ENCODE measurements around the gene PCDHGC5.

Gene PCDHGC5

GRCh38 chr5:141491323-141492167 lies 2.7 kb downstream of the PCDHGC5 start:
- no peak for DNase-seq

DNA sequence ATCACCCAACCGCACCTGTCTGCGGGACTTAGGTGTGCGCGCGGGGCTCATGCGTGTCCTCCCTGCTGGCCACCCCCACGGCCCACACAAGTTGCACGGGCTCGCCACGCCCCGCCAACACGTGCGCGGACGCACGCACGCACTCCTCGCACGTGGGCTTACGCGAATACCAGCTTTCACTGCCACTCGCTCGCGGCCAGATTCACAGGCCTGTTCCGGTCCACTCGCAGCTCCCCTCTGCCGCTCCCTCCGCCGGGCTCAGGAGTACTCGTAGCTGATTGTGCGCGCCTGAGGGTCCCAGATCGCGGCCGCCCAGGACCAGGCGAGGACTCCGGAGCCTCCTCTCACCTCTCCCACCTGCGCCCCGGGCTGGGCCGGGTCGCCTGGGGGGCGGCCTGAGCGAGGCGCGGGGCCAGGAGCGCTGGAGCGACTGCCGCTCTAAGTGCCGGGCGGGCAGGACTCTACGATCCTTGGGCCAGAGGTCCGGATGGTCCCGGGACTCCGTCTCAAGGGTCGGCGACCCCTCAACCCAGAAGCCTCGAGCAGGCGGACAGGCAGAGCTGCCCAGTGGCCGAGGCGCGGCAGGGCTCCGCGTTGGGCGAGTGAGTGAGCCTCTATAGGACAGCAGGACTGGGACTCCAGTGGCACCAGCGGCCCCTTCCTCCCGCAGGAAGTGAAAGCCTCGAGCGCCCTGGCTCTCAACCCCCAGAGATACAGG lies 3.4 kb downstream of the PCDHGC5 start:
- no peak for DNase-seq

DNA sequence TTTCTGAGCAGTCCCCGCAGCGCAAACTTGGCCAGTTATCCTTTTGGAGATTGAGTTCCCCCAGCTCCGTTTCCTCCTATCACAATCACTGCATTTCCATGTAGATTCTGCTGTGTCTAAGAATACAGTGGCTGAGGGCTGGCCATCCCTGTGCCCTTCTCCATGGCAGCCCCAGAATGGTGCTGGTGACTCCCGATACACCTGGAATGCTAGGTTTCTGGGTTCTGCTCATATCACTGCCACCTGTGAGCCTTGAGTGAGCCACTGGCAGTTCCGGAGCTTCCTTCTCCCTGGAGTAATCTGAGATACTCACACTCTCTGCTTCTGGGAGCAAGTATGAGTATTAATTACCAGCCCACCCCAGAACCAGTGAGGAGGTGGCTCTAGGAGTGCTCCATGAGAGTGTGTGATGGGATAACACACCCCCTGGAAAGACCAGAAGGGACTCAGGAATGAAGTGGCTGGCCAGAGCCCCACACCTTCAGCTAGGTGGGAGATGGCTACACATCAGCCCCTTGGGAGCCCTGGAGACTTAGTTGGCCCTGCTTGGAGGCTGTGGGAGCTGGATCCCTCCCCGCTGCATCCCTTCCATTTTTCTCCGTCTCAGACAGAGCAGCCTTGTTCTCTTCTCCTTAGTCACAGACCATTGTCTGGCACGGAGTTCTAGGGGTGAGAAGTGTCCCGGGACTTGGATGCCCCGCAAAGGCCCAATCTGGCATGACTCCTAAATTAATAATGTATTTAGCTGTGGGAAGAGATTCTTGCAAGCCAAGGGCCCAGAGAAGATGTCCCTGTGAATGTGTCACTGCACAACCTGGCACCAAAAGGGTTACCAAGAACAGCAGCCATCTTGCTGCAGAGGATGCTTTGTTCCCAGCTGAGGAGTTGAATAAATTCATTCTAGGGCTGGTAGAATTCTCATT lies 4.9 kb downstream of the PCDHGC5 start:
- no peak for DNase-seq

GRCh38 chr5:141494761-141495452 lies 6.0 kb downstream of the PCDHGC5 start:
- DNase-seq, result no peak

DNA sequence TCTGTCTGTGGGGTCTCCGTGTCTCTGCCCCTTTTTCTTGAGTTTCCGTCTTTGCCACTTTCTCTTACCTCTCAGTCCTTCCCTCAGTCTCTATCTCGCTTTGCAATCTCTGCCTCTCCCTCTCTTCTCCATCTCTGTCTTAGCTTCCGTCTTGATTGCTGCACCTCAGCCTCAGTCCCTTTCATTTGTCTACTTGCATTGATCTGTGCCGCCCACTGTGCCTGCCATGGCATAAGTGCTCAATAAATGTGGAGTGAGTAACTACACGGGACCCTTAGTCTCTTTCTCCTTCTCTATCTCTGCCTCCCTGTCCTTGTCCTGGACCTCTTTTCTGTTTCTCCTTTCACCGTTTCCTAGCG lies 6.6 kb downstream of the PCDHGC5 start:
- no peak for DNase-seq

- DNase-seq, result no peak
Observed at GRCh38 chr5:141496038-141496437, 7.2 kb downstream of the PCDHGC5 start.

- DNase-seq, result no peak
Observed at GRCh38 chr5:141501761-141502160, 12.9 kb downstream of the PCDHGC5 start.

DNA sequence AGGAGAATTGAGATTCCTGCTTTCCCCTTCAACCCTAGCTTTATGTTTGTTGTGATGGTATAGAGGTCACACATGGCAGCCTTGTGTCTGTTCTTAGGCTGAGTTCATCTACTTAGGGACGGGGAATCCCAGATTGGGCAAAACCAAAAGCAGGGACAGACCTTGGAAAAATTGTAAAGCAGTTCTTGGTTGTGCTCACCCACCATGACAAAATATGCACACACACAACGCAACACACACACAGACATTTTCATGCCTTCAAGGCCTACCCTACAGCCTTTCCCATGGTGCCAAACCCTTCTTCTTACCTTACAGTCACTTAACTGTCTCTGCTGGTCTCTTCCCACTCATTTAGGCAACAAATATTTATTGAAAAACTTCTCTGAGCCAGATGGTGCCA lies 14.8 kb downstream of the PCDHGC5 start:
- no peak for DNase-seq

DNA sequence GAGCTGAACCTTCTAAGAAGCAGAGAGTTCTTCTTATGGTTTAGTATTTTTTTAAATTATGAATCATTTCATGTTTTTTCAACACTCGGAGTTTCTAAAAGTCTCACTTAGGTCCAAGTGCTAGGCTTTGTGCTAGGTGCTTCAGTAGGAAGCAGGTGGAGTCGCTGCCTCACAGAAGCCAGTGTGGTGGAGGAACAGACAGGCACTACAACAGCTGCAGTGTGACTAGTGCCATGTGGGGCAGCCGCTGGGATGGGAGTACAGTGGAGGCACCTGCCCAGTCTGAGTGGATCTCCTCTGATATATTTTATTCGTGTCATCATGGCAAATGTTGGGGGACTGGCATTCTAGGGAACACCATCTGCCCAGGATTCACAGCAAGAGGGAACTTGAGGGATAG lies 15.3 kb downstream of the PCDHGC5 start:
- DNase-seq, result no peak

GRCh38 chr5:141506381-141507155 lies 17.7 kb downstream of the PCDHGC5 start:
- DNase-seq, result no peak

- DNase-seq, result no peak
Observed at GRCh38 chr5:141507387-141508091, 18.7 kb downstream of the PCDHGC5 start.

DNA sequence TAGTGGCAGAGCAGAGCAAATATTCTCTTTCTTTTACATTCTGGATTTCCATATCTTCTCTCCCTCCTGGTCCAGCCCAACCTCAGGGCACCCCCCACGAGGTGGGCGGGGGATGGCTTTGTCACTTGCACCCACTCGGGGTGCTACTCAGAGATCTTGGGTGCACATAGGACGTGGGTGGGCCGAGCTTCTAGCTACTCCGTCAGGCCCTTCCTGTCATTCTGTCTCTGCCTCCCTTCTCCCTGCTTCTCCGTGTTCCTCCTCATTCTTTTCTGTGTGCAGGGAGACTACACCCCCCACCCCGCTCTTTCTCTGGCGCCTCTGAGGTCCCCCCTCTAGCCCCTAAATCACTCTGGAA lies 19.5 kb downstream of the PCDHGC5 start:
- DNase-seq, result peak; percentile 37 to 83

GRCh38 chr5:141508798-141509611 lies 20.1 kb downstream of the PCDHGC5 start:
- peak; percentile 47 to 65 for DNase-seq

DNA sequence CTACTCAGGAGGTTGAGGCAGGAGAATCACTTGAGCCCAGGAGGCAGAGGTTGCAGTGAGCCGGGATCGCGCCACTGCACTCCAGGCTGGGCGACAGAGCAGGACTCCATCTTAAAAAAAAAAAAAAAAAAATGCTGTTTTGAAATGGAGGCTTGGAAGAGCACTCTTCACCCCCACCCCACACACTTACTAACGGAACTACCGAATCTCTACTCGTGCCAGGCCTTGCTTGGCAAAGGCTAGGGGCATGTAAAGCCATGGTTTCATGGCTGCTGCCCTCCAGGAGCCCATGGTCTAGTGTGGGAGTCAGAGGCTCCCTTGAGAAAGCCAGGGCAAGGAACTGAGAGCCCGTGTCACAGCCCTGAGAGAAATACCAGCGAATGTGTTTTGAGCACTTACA lies 21.3 kb downstream of the PCDHGC5 start:
- no peak for DNase-seq

DNA sequence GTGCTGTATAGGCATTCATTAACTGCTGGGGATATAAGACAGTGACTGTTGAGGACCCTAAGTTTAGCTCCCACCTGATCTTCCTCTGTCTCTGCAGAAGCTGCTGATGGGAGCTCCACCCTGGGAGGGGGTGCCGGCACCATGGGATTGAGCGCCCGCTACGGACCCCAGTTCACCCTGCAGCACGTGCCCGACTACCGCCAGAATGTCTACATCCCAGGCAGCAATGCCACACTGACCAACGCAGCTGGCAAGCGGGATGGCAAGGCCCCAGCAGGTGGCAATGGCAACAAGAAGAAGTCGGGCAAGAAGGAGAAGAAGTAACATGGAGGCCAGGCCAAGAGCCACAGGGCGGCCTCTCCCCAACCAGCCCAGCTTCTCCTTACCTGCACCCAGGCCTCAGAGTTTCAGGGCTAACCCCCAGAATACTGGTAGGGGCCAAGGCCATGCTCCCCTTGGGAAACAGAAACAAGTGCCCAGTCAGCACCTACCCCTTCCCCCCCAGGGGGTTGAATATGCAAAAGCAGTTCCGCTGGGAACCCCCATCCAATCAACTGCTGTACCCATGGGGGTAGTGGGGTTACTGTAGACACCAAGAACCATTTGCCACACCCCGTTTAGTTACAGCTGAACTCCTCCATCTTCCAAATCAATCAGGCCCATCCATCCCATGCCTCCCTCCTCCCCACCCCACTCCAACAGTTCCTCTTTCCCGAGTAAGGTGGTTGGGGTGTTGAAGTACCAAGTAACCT lies 22.1 kb downstream of the PCDHGC5 start:
- DNase-seq, result no peak

DNA sequence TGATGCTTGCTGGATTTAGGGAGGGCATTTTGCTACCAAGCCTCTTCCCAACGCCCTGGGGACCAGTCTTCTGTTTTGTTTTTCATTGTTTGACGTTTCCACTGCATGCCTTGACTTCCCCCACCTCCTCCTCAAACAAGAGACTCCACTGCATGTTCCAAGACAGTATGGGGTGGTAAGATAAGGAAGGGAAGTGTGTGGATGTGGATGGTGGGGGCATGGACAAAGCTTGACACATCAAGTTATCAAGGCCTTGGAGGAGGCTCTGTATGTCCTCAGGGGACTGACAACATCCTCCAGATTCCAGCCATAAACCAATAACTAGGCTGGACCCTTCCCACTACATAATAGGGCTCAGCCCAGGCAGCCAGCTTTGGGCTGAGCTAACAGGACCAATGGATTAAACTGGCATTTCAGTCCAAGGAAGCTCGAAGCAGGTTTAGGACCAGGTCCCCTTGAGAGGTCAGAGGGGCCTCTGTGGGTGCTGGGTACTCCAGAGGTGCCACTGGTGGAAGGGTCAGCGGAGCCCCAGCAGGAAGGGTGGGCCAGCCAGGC lies 23.0 kb downstream of the PCDHGC5 start:
- no peak for DNase-seq

DNA sequence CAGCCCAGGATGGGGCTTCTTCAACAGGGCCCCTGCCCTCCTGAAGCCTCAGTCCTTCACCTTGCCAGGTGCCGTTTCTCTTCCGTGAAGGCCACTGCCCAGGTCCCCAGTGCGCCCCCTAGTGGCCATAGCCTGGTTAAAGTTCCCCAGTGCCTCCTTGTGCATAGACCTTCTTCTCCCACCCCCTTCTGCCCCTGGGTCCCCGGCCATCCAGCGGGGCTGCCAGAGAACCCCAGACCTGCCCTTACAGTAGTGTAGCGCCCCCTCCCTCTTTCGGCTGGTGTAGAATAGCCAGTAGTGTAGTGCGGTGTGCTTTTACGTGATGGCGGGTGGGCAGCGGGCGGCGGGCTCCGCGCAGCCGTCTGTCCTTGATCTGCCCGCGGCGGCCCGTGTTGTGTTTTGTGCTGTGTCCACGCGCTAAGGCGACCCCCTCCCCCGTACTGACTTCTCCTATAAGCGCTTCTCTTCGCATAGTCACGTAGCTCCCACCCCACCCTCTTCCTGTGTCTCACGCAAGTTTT lies 23.6 kb downstream of the PCDHGC5 start:
- DNase-seq, result peak; percentile 62 to 63

DNA sequence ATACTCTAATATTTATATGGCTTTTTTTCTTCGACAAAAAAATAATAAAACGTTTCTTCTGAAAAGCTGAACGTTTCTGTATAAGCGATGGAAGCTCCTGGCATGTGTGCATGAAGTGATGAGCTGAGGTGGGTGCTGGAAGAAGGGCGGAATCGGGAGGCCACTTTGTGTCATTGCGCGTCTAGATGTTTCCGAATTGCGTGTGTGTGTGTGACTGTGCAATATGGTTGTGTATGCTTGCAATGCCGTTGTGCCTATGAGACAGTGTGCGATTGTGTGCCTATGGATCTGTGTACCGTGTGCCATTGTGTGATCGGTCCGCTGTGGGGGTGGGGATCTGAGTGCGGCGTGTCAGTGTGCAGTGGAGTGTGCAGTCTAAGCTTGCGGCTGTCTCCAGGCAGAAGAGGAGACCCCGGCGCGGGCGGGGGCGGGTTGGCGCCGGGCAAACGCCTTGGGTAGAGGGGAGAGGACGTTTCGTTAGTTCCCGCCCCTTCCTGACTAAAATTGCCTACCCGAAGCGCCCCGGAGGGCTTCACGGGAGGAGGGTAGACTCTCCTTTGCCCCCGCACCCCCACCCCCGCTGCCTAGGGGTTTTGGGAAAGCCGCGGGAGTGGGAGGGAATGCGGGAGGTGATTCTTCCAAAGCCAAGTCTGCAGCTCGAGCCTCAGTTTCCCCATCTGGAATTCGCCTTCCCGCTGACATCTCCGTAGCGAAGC lies 24.2 kb downstream of the PCDHGC5 start:
- DNase-seq, result peak; percentile 34 to 57
